HepG2 (cell line): Measurements from ENCODE around the gene ZNF77. TPM values are rescaled to one million over a fixed set of nuclear protein-coding genes. Genes with fewer than 3 reads are reported as not detected.

Experiments used
- AKAP8 ChIP-seq: sonication (generic); formaldehyde crosslinking; IDR thresholded peaks from 2 replicates; pipeline ENCODE4 v1.5.1; 2020; ENCODE audit warnings: mild to moderate bottlenecking, missing genetic modification reagents
- CCDC6 ChIP-seq: sonication (generic); formaldehyde crosslinking; IDR thresholded peaks from 2 replicates; pipeline ENCODE4 v1.8.1; 2022; ENCODE audit warnings: mild to moderate bottlenecking, missing genetic modification reagents, moderate library complexity
- FOXA3 ChIP-seq: IDR thresholded peaks from 2 replicates; pipeline ENCODE4 v1.6.1; 2016; ENCODE audit warnings: missing genetic modification reagents, missing compliant biosample characterization
- FOXJ3 ChIP-seq: sonication (generic); formaldehyde crosslinking; IDR thresholded peaks from 2 replicates; pipeline ENCODE4 v1.4.0; 2020; ENCODE audit warnings: missing genetic modification reagents, mild to moderate bottlenecking, borderline replicate concordance
- FOXO1 ChIP-seq: sonication (generic); formaldehyde crosslinking; IDR thresholded peaks from 2 replicates; pipeline ENCODE4 v1.4.0; 2020; ENCODE audit warnings: missing genetic modification reagents
- HOXA5 ChIP-seq: sonication (generic); formaldehyde crosslinking; IDR thresholded peaks from 2 replicates; pipeline ENCODE4 v1.4.0; 2020; ENCODE audit warnings: missing genetic modification reagents
- MXI1 ChIP-seq: IDR thresholded peaks from 3 replicates; pipeline ENCODE4 v1.6.1; 2012; ENCODE audit warnings: low read depth, low read length, inconsistent platforms, borderline replicate concordance
- SALL2 ChIP-seq: sonication (generic); formaldehyde crosslinking; IDR thresholded peaks from 2 replicates; pipeline ENCODE4 v1.8.1; 2023; ENCODE audit warnings: mild to moderate bottlenecking, missing genetic modification reagents, inconsistent platforms
- SAP130 ChIP-seq: IDR thresholded peaks from 2 replicates; pipeline ENCODE4 v1.6.1; 2016; ENCODE audit warnings: low read depth
- SMYD3 ChIP-seq: sonication (generic); formaldehyde crosslinking; IDR thresholded peaks from 2 replicates; pipeline ENCODE4 v1.8.1; 2023; ENCODE audit warnings: mild to moderate bottlenecking, missing genetic modification reagents
- SOX5 ChIP-seq: IDR thresholded peaks from 2 replicates; pipeline ENCODE4 v1.6.1; 2016; ENCODE audit warnings: borderline replicate concordance
- ZNF10 ChIP-seq: sonication (generic); formaldehyde crosslinking; IDR thresholded peaks from 2 replicates; pipeline ENCODE4 v1.4.0; 2020; ENCODE audit warnings: mild to moderate bottlenecking, low read depth, missing genetic modification reagents, borderline replicate concordance
- ZNF138 ChIP-seq: sonication (generic); formaldehyde crosslinking; IDR thresholded peaks from 2 replicates; pipeline ENCODE4 v1.5.0; 2020; ENCODE audit warnings: mild to moderate bottlenecking, low read depth, missing genetic modification reagents
- ZNF296 ChIP-seq: sonication (generic); formaldehyde crosslinking; conservative IDR thresholded peaks from 2 replicates; pipeline ENCODE4 v1.5.0; 2020; ENCODE audit warnings: mild to moderate bottlenecking, missing genetic modification reagents
- ZNF589 ChIP-seq: sonication (generic); formaldehyde crosslinking; conservative IDR thresholded peaks from 2 replicates; pipeline ENCODE4 v1.8.0; 2022; ENCODE audit warnings: mild to moderate bottlenecking, moderate library complexity, missing genetic modification reagents
- ZNF891 ChIP-seq: sonication (generic); formaldehyde crosslinking; IDR thresholded peaks from 2 replicates; pipeline ENCODE4 v1.5.0; 2020; ENCODE audit warnings: mild to moderate bottlenecking, missing genetic modification reagents
- ZSCAN9 ChIP-seq: IDR thresholded peaks from 2 replicates; pipeline ENCODE4 v1.6.1; 2016; ENCODE audit warnings: borderline replicate concordance
- polyA plus RNA-seq, 8 experiments: library from polyadenylated mRNA; depleted of rRNA in 3 of 8; stranded (reverse) in 7 of 8; unstranded in 1 of 8; fragments of >200 nt; fragmentation: Illumina TruSeq in 4 of 8; extraction: Trizol in 4 of 8; gene quantifications; 2 replicates each; pipeline versions ENCODE4 v1.2.1 to v1.2.3, GENCODE V29; 2011 to 2016; ENCODE audit warnings: low read depth in 4 of 8, missing spikeins in 1 of 8, mixed read lengths in 1 of 8; ENCODE audit not compliant: insufficient read depth in 1 of 8
- total RNA-seq, 5 experiments: library from RNA; depleted of rRNA; stranded (reverse); fragments of >200 nt; fragmentation: Illumina TruSeq; extraction: Trizol; gene quantifications; 2 replicates each; pipeline ENCODE4 v1.2.3, GENCODE V29; 2016; ENCODE audit warnings: low read depth in 1 of 5
- TF ChIP-seq, protein P1 (sequence below): IDR thresholded peaks from 2 replicates; pipeline ENCODE4 v1.6.1; 2016
- TF ChIP-seq, protein P2 (sequence below): sonication (generic); formaldehyde crosslinking; IDR thresholded peaks from 2 replicates; pipeline ENCODE4 v1.5.0; 2020; ENCODE audit warnings: missing genetic modification reagents
- TF ChIP-seq, protein P3 (sequence below): sonication (generic); formaldehyde crosslinking; IDR thresholded peaks from 2 replicates; pipeline ENCODE4 v1.4.0; 2020; ENCODE audit warnings: missing genetic modification reagents
- TF ChIP-seq, protein P4 (sequence below): sonication (generic); formaldehyde crosslinking; IDR thresholded peaks from 2 replicates; pipeline ENCODE4 v1.4.0; 2020; ENCODE audit warnings: missing genetic modification reagents
- TF ChIP-seq, protein P5 (sequence below): sonication (generic); formaldehyde crosslinking; conservative IDR thresholded peaks from 2 replicates; pipeline ENCODE4 v1.8.0; 2022; ENCODE audit warnings: mild to moderate bottlenecking, moderate library complexity, missing genetic modification reagents

The ZNF77 gene
- total and polyA plus RNA-seq, 2 of the 13 experiments (the other 11 are each of a cell fraction or from before 2014, with no cell fraction given) = 7.1 to 11.5 TPM

GRCh38 chr19:2900296-2901252 is 44.2 kb downstream of the ZNF77 start, which contains the start of gene ZNF57 (continued):
- TF ChIP-seq, protein P1, sequence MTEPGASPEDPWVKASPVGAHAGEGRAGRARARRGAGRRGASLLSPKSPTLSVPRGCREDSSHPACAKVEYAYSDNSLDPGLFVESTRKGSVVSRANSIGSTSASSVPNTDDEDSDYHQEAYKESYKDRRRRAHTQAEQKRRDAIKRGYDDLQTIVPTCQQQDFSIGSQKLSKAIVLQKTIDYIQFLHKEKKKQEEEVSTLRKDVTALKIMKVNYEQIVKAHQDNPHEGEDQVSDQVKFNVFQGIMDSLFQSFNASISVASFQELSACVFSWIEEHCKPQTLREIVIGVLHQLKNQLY (CRISPR knock-in tag) = 0 out of 2 replicates have a peak, but pooled peaks have one; percentile 45
- TF ChIP-seq MXI1 = peak; percentile 93; the same call in 2 of the 3 replicates
- TF ChIP-seq SMYD3 (CRISPR knock-in tag) = 0 out of 2 replicates have a peak, but pooled peaks have one; percentile 67
- peak; percentile 90 for TF ChIP-seq SAP130
- TF ChIP-seq ZNF296 = peak; percentile 79; the same call in 1 of the 2 replicates
- TF ChIP-seq FOXJ3 (CRISPR knock-in tag) = no peak
- TF ChIP-seq, protein P2, sequence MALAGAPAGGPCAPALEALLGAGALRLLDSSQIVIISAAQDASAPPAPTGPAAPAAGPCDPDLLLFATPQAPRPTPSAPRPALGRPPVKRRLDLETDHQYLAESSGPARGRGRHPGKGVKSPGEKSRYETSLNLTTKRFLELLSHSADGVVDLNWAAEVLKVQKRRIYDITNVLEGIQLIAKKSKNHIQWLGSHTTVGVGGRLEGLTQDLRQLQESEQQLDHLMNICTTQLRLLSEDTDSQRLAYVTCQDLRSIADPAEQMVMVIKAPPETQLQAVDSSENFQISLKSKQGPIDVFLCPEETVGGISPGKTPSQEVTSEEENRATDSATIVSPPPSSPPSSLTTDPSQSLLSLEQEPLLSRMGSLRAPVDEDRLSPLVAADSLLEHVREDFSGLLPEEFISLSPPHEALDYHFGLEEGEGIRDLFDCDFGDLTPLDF = peak; percentile 43
- TF ChIP-seq ZNF138 (CRISPR knock-in tag) = no peak
- peak; percentile 31; the same call in 1 of the 2 replicates for TF ChIP-seq FOXO1 (CRISPR knock-in tag)
- TF ChIP-seq, protein P3, sequence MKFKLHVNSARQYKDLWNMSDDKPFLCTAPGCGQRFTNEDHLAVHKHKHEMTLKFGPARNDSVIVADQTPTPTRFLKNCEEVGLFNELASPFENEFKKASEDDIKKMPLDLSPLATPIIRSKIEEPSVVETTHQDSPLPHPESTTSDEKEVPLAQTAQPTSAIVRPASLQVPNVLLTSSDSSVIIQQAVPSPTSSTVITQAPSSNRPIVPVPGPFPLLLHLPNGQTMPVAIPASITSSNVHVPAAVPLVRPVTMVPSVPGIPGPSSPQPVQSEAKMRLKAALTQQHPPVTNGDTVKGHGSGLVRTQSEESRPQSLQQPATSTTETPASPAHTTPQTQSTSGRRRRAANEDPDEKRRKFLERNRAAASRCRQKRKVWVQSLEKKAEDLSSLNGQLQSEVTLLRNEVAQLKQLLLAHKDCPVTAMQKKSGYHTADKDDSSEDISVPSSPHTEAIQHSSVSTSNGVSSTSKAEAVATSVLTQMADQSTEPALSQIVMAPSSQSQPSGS = peak; percentile 45; the same call in 1 of the 2 replicates
- peak; percentile 44; the same call in 1 of the 2 replicates for TF ChIP-seq SOX5 (CRISPR knock-in tag)
- TF ChIP-seq FOXA3 = 0 out of 2 replicates have a peak, but pooled peaks have one; percentile 29
- TF ChIP-seq, protein P4, sequence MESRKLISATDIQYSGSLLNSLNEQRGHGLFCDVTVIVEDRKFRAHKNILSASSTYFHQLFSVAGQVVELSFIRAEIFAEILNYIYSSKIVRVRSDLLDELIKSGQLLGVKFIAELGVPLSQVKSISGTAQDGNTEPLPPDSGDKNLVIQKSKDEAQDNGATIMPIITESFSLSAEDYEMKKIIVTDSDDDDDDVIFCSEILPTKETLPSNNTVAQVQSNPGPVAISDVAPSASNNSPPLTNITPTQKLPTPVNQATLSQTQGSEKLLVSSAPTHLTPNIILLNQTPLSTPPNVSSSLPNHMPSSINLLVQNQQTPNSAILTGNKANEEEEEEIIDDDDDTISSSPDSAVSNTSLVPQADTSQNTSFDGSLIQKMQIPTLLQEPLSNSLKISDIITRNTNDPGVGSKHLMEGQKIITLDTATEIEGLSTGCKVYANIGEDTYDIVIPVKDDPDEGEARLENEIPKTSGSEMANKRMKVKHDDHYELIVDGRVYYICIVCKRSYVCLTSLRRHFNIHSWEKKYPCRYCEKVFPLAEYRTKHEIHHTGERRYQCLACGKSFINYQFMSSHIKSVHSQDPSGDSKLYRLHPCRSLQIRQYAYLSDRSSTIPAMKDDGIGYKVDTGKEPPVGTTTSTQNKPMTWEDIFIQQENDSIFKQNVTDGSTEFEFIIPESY (CRISPR knock-in tag) = peak; percentile 49
- peak; percentile 70; the same call in 1 of the 2 replicates for TF ChIP-seq ZSCAN9 (CRISPR knock-in tag)
- TF ChIP-seq, protein P5, sequence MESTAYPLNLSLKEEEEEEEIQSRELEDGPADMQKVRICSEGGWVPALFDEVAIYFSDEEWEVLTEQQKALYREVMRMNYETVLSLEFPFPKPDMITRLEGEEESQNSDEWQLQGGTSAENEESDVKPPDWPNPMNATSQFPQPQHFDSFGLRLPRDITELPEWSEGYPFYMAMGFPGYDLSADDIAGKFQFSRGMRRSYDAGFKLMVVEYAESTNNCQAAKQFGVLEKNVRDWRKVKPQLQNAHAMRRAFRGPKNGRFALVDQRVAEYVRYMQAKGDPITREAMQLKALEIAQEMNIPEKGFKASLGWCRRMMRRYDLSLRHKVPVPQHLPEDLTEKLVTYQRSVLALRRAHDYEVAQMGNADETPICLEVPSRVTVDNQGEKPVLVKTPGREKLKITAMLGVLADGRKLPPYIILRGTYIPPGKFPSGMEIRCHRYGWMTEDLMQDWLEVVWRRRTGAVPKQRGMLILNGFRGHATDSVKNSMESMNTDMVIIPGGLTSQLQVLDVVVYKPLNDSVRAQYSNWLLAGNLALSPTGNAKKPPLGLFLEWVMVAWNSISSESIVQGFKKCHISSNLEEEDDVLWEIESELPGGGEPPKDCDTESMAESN (CRISPR knock-in tag) = peak; percentile 89
- no peak for TF ChIP-seq CCDC6 (CRISPR knock-in tag)
- no peak for TF ChIP-seq ZNF10
- TF ChIP-seq HOXA5 = no peak
- TF ChIP-seq ZNF891 (CRISPR knock-in tag) = no peak
- TF ChIP-seq AKAP8 (CRISPR knock-in tag) = no peak
- TF ChIP-seq ZNF589 = 0 out of 2 replicates have a peak, but pooled peaks have one; percentile 67
- TF ChIP-seq SALL2 (CRISPR knock-in tag) = 0 out of 2 replicates have a peak, but pooled peaks have one; percentile 52
